Activated T-cell treated with anti-CD3 and anti-CD28 coated beads for 1 hour (primary cell): ENCODE data around the gene ITGB7.

Experiments used
- DNase-seq: peaks from one replicate; pipeline ENCODE4 v3.0.0-alpha.2; 2020; ENCODE audit warnings: low read depth

ITGB7 gene

GRCh38 chr12:53143355-53143754, 63.7 kb downstream of the ITGB7 start:
- DNase-seq, result no peak
